ENCODE measurements around the gene FAT1. TPM values are rescaled to one million over a fixed set of nuclear protein-coding genes. Genes with fewer than 3 reads are reported as not detected.

The FAT1 gene
- total and polyA plus RNA-seq, 2 donors (not counting 3 experiments of a cell fraction or from before 2014, with no cell fraction given), result 9.2 to 9.8 TPM

GRCh38 chr4:186764457-186764856 lies 40.8 kb upstream of the FAT1 start:
- Histone ChIP-seq H3K79me2 (ENCODE audit: control insufficient read depth, insufficient read depth, low read length) (no peaks in the 10 kb centered on the region), H3K4me3 (replicated peaks in 1 of 3; ENCODE audit: insufficient read depth in 1 of 3, low read depth in 1 of 3, low read length in 3 of 3) (no peak overlapping the region), H3K4me1 (ENCODE audit: control insufficient read depth, extremely low read depth, insufficient read depth, low read length) (no peaks in the 10 kb centered on the region), H4K20me1 (replicated peaks; ENCODE audit: control insufficient read depth, extremely low read depth, insufficient read depth, low read length) (no peaks in the 10 kb centered on the region), H3K9me1 (replicated peaks; ENCODE audit: control insufficient read depth, extremely low read depth, insufficient read depth, low read length) (no peaks in the 10 kb centered on the region), H3K27me3 (ENCODE audit: control insufficient read depth in 2 of 2, insufficient read depth in 2 of 2, low read length in 2 of 2) (no peaks in the 10 kb centered on the region), H3K9ac (replicated peaks; ENCODE audit: extremely low read depth, insufficient read depth, low read length) (no peak overlapping the region), H3K36me3 (ENCODE audit: control insufficient read depth in 2 of 2, extremely low read depth in 1 of 2, insufficient read depth in 2 of 2, low read length in 2 of 2) (no peaks in the 10 kb centered on the region), H2AFZ (ENCODE audit: low read depth, low read length) (no peak overlapping the region), H3K27ac (ENCODE audit: insufficient read depth, low read depth, low read length) (no peak overlapping the region), H3K9me3 (replicated peaks; ENCODE audit: control insufficient read depth, insufficient read depth, low read length) (no peaks in the 10 kb centered on the region), H3K4me2 (ENCODE audit: insufficient read depth, low read length) (no peak overlapping the region)
- POLR2A ChIA-PET, result no interaction called here
- no TSS peak for BruUV-seq (replicated peaks)
- FAIRE-seq (no peak), DNase-seq (ENCODE audit: low read depth, low spot score) (no peak)
- intact Hi-C loops (cut with micrococcal nuclease), result no loop called here
- CTCF ChIA-PET, result interaction anchor here (0.7 kb wide), 1 partner anchor 90 kb away, joined by 3 read pairs; no protein-coding TSS in a partner anchor
- dilution Hi-C loops (cut with MboI; ENCODE audit: extremely low pct_ligation_motif_present, low sequenced_read_pairs), result no loop called here
- TF ChIP-seq EZH2 (IDR thresholded peaks at IDR 0.05; ENCODE audit: borderline replicate concordance, low read depth, low read length, severe bottlenecking) (no peak), FOS (IDR thresholded peaks at IDR 0.05; ENCODE audit: borderline replicate concordance, insufficient read depth, low read length) (no peak), JUN (IDR thresholded peaks at IDR 0.05; ENCODE audit: borderline replicate concordance, insufficient read depth, insufficient read length, low read depth) (no peak), POLR2AphosphoS5 (IDR thresholded peaks at IDR 0.05; ENCODE audit: insufficient read depth, low read depth, low read length) (no peak), POLR2A (IDR thresholded peaks at IDR 0.05; ENCODE audit: low read depth, low read length) (no peak)
- TF ChIP-seq, protein P1, sequence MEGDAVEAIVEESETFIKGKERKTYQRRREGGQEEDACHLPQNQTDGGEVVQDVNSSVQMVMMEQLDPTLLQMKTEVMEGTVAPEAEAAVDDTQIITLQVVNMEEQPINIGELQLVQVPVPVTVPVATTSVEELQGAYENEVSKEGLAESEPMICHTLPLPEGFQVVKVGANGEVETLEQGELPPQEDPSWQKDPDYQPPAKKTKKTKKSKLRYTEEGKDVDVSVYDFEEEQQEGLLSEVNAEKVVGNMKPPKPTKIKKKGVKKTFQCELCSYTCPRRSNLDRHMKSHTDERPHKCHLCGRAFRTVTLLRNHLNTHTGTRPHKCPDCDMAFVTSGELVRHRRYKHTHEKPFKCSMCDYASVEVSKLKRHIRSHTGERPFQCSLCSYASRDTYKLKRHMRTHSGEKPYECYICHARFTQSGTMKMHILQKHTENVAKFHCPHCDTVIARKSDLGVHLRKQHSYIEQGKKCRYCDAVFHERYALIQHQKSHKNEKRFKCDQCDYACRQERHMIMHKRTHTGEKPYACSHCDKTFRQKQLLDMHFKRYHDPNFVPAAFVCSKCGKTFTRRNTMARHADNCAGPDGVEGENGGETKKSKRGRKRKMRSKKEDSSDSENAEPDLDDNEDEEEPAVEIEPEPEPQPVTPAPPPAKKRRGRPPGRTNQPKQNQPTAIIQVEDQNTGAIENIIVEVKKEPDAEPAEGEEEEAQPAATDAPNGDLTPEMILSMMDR (IDR thresholded peaks at IDR 0.05; ENCODE audit: extremely low read depth in 1 of 2, insufficient read depth in 1 of 2, low read depth in 1 of 2, low read length in 2 of 2), result no peak

DNA sequence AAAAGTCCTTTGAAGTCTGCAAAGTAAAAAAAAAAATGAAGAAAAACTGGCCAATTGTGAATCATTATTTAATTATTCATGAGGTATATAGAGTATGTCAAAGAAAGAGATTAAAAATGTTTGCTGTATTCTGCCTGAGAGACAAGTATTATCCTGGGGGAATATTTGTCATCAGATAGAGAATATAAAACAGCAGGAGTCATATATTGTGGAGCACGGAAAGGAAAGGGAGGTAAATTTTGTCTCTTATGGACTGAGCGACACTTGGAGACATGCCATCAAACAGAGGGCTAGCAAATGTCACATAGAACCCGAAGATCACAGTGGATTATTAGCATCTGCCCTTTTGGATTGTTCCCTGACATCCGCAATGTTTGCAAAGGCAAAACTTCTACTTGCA lies 39.2 kb upstream of the FAT1 start:
- BruUV-seq (replicated peaks), result no TSS peak
- intact Hi-C loops (cut with micrococcal nuclease), result no loop called here
- dilution Hi-C loops (cut with MboI; ENCODE audit: extremely low pct_ligation_motif_present, low sequenced_read_pairs), result no loop called here
- Histone ChIP-seq H3K79me2 (ENCODE audit: control insufficient read depth, insufficient read depth, low read length) (no peaks in the 10 kb centered on the region), H3K9me1 (replicated peaks; ENCODE audit: control insufficient read depth, extremely low read depth, insufficient read depth, low read length) (no peaks in the 10 kb centered on the region), H3K9ac (replicated peaks; ENCODE audit: extremely low read depth, insufficient read depth, low read length) (no peak overlapping the region), H3K27ac (ENCODE audit: insufficient read depth, low read depth, low read length) (no peak overlapping the region), H3K4me2 (ENCODE audit: insufficient read depth, low read length) (no peak overlapping the region), H4K20me1 (replicated peaks; ENCODE audit: control insufficient read depth, extremely low read depth, insufficient read depth, low read length) (no peaks in the 10 kb centered on the region), H3K9me3 (replicated peaks; ENCODE audit: control insufficient read depth, insufficient read depth, low read length) (no peaks in the 10 kb centered on the region), H2AFZ (ENCODE audit: low read depth, low read length) (no peak overlapping the region), H3K4me3 (replicated peaks in 1 of 3; ENCODE audit: insufficient read depth in 1 of 3, low read depth in 1 of 3, low read length in 3 of 3) (no peak overlapping the region), H3K36me3 (ENCODE audit: control insufficient read depth in 2 of 2, extremely low read depth in 1 of 2, insufficient read depth in 2 of 2, low read length in 2 of 2) (no peaks in the 10 kb centered on the region), H3K27me3 (ENCODE audit: control insufficient read depth in 2 of 2, insufficient read depth in 2 of 2, low read length in 2 of 2) (no peaks in the 10 kb centered on the region), H3K4me1 (ENCODE audit: control insufficient read depth, extremely low read depth, insufficient read depth, low read length) (no peaks in the 10 kb centered on the region)
- ChIA-PET POLR2A (no interaction called here), CTCF (no interaction called here)
- FAIRE-seq, result no peak
- TF ChIP-seq POLR2AphosphoS5 (IDR thresholded peaks at IDR 0.05; ENCODE audit: insufficient read depth, low read depth, low read length), result no peak
- TF ChIP-seq, protein P1 (IDR thresholded peaks at IDR 0.05; ENCODE audit: extremely low read depth in 1 of 2, insufficient read depth in 1 of 2, low read depth in 1 of 2, low read length in 2 of 2), result no peak
- TF ChIP-seq FOS (IDR thresholded peaks at IDR 0.05; ENCODE audit: borderline replicate concordance, insufficient read depth, low read length), result no peak
- TF ChIP-seq EZH2 (IDR thresholded peaks at IDR 0.05; ENCODE audit: borderline replicate concordance, low read depth, low read length, severe bottlenecking), result no peak
- no peak for TF ChIP-seq JUN (IDR thresholded peaks at IDR 0.05; ENCODE audit: borderline replicate concordance, insufficient read depth, insufficient read length, low read depth)
- no peak for TF ChIP-seq GATA2 (IDR thresholded peaks at IDR 0.05; ENCODE audit: insufficient read depth, insufficient read length, low read depth, low read length)
- TF ChIP-seq, protein P2, sequence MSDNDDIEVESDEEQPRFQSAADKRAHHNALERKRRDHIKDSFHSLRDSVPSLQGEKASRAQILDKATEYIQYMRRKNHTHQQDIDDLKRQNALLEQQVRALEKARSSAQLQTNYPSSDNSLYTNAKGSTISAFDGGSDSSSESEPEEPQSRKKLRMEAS (IDR thresholded peaks at IDR 0.05; ENCODE audit: insufficient read depth, insufficient read length), result no peak
- no peak for TF ChIP-seq POLR2A (IDR thresholded peaks at IDR 0.05; ENCODE audit: low read depth, low read length)
- TF ChIP-seq MYC (IDR thresholded peaks at IDR 0.05; ENCODE audit: low read depth, low read length), result no peak
- no peak for DNase-seq (ENCODE audit: low read depth, low spot score)
